Thoracic aorta (tissue), 2 donors: ENCODE results near the gene PARD3B. TPM values are rescaled to one million over a fixed set of nuclear protein-coding genes. Genes with fewer than 3 reads are reported as not detected.

Experiments used
- ATAC-seq: fragments of 150-250 bp; one replicate; pipeline ENCODE4 v1.8.0; 2017; ENCODE audit warnings: low read depth; ENCODE audit not compliant: insufficient number of reproducible peaks, low FRiP score
- DNase-seq: peaks from one replicate; pipeline ENCODE4 v3.0.0-alpha.2; 2020; ENCODE audit warnings: low spot score
- H3K27ac ChIP-seq, 2 donors: fragments of 200-600 bp; sonication (generic); 1 replicate in 1 of 2; 2 replicates in 1 of 2; pipeline ENCODE4 v1.5.1; 2016; ENCODE audit warnings: mild to moderate bottlenecking in 2 of 2, moderate library complexity in 2 of 2
- H3K27me3 ChIP-seq: fragments of 200-600 bp; sonication (generic); replicated peaks from 2 replicates; pipeline ENCODE4 v1.6.0; 2016; ENCODE audit warnings: mild to moderate bottlenecking; ENCODE audit not compliant: insufficient read depth
- H3K36me3 ChIP-seq: fragments of 200-600 bp; sonication (generic); one replicate; pipeline ENCODE4 v1.5.1; 2016
- H3K4me1 ChIP-seq, 2 donors: fragments of 200-600 bp; sonication (generic); 1 replicate in 1 of 2; 2 replicates in 1 of 2; pipeline versions ENCODE4 v1.5.1 to v1.6.0; 2016; ENCODE audit warnings: low read depth in 2 of 2, mild to moderate bottlenecking in 1 of 2; ENCODE audit not compliant: control insufficient read depth in 1 of 2
- H3K4me3 ChIP-seq: fragments of 200-600 bp; sonication (generic); 2 replicates; pipeline ENCODE4 v1.5.1; 2016; ENCODE audit warnings: mild to moderate bottlenecking
- H3K9me3 ChIP-seq: fragments of 200-600 bp; sonication (generic); 2 replicates; pipeline ENCODE4 v1.5.1; 2016
- total RNA-seq, 2 donors: library from RNA; depleted of rRNA; stranded (reverse); fragments of >200 nt; gene quantifications; one replicate each; pipeline versions ENCODE4 v1.1.0 to v1.2.3, GENCODE V29; 2016
- TF ChIP-seq, protein P1 (sequence below): fragments of 200-600 bp; sonication (generic); IDR thresholded peaks from one replicate; pipeline ENCODE4 v1.5.1; 2019; ENCODE audit warnings: antibody characterized with exemption

The PARD3B gene
- total RNA-seq, 2 donors from 2014 or later: 25.7 to 34.5 TPM

DNA sequence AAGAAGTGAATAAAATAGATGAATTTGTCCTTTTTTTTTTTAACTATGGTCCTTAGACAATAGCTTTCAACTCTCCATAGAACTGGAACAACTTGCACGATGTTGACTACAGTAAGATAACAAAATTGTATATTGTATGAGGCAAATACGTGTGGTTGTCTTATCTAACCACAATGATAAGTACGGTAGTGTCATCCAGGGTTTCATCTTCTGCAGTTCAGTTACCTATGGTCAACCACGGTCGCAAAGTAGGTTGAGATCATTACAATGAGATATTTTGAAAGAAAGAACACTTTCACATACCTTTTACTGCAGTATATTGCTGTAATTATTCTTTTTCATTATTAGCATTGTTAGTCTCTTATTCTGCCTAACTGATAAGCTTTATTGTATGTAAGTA lies 295.2 kb downstream of the PARD3B start:
- H3K36me3 ChIP-seq: no peaks in the 10 kb centered on the region
- H3K9me3 ChIP-seq: no peaks in the 10 kb centered on the region
- no peaks in the 10 kb centered on the region for H3K27me3 ChIP-seq
- TF ChIP-seq, protein P1, sequence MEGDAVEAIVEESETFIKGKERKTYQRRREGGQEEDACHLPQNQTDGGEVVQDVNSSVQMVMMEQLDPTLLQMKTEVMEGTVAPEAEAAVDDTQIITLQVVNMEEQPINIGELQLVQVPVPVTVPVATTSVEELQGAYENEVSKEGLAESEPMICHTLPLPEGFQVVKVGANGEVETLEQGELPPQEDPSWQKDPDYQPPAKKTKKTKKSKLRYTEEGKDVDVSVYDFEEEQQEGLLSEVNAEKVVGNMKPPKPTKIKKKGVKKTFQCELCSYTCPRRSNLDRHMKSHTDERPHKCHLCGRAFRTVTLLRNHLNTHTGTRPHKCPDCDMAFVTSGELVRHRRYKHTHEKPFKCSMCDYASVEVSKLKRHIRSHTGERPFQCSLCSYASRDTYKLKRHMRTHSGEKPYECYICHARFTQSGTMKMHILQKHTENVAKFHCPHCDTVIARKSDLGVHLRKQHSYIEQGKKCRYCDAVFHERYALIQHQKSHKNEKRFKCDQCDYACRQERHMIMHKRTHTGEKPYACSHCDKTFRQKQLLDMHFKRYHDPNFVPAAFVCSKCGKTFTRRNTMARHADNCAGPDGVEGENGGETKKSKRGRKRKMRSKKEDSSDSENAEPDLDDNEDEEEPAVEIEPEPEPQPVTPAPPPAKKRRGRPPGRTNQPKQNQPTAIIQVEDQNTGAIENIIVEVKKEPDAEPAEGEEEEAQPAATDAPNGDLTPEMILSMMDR: no peak
- H3K27ac ChIP-seq: no peak overlapping the region
- no peak overlapping the region for H3K4me3 ChIP-seq
- H3K4me1 ChIP-seq: peaks cover 6 to 17% of the 10 kb centered on the region in 2 donors
- no peak for ATAC-seq
- DNase-seq: no peak

DNA sequence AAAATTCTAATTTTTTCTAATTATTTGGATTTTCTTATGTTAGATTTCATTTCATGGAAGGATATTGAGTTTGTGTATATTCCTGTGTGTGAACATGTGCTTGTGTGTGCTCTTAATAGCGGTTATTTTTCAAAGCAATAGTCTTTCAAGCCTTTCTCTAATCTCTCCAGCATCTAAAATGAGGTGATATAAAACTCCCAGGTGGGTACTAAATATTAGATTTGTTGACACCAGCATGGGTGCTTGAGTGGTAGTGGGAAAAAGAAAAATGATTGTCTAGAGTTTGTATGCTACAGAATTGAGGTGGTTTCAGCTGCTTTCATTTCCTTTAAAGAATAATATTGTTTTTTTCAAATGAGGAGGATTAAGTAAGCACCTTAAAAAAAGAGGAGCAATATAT lies 296.8 kb downstream of the PARD3B start:
- Histone ChIP-seq H3K27me3 (no peaks in the 10 kb centered on the region), H3K4me3 (no peak overlapping the region), H3K4me1 (peaks cover 6 to 17% of the 10 kb centered on the region in 2 donors), H3K27ac (peak overlapping the region in 1 of 2 donors; percentile 39), H3K36me3 (no peaks in the 10 kb centered on the region), H3K9me3 (no peaks in the 10 kb centered on the region)
- DNase-seq (no peak), ATAC-seq (no peak)
- TF ChIP-seq, protein P1: no peak

DNA sequence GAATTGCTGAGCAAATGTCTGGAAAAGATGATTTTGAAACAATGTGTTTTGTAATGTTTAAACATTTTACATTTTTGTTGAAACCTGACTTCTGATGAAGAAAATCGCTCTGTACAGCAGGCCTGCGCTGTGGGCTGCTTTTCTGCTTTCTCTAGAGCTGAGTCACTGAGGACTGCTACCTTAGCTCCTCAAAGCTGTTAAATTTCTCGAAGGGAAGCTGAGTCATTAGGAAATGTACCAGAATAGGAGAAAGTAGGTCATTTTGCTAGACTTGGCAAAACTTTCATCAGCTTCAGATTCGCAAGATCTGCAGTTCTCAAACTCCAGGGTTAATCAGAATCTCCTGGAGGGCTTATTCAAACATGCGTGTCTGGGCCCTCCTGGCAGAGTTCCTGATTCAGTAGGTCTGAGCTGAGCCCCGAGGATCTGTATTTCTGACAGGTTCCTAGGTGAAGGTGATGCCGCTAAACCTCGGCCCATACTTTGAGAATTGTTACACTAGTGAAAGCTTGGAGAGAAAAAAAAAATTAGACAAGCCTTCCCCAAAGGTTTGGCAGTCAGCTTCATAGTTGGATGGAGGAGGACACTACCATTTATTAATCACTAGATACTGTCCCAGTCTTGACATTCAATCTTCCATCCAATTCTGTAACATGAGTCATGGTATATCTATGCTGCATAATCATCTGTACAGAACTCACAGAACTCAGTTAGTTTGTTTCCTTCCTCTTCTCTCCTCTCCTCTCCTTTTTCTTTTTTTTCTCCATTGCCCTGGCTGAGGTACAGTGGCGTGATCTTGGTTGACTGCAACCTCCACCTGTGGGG lies 297.6 kb downstream of the PARD3B start:
- DNase-seq (no peak), ATAC-seq (peak; percentile 64)
- no peaks in the 10 kb centered on the region for H3K9me3 ChIP-seq
- no peaks in the 10 kb centered on the region for H3K36me3 ChIP-seq
- no peaks in the 10 kb centered on the region for H3K27me3 ChIP-seq
- peak overlapping the region; percentile 36 for H3K4me3 ChIP-seq
- peak overlapping the region; percentile 7 to 39 for H3K27ac ChIP-seq
- TF ChIP-seq, protein P1: no peak
- H3K4me1 ChIP-seq: peaks cover 6 to 17% of the 10 kb centered on the region in 2 donors

DNA sequence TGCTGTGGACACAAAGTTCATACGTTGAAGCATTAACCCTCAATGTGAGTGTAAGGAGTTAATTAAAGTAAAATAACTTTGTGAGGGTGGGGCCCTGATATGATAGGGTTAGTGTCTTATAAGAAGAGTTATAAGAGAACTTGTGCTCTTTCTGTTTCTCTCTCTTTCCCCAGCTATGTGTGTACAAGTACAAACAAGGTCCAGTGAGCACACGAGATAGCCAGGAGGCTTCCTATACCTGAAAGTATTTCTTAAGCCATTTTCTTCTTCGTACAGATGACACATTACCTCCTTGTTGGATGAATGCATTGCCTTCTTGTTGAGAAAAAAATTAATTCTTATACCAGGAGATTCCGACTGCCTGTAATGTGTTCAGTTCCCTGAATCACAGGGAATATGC lies 301.2 kb downstream of the PARD3B start:
- TF ChIP-seq, protein P1: no peak
- no peaks in the 10 kb centered on the region for H3K36me3 ChIP-seq
- no peak for ATAC-seq

DNA sequence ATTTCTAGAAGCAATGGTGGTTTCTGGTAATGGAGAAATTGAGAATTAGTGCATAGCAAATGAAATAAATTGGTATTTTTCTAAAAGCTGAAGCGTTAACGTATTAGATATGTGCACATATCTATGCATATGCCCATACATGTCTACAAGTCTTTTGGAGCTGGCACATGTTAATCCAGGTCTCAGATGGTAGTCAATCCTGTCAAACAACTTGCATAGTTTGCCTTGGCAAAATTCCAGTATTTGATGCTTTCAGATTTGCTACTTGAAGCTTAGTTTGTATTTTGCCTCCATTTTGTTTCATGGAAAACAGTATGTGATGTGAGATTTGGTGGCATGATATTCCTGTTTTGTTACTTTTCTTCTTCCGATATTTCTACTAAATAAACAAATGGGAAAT lies 304.6 kb downstream of the PARD3B start:
- no peak for DNase-seq
- no peaks in the 10 kb centered on the region for H3K36me3 ChIP-seq

More for the DNA sequence above, 301.2 kb downstream of the PARD3B start:
- no peak overlapping the region for H3K4me3 ChIP-seq
- H3K27ac ChIP-seq: no peak overlapping the region
- H3K9me3 ChIP-seq: no peaks in the 10 kb centered on the region
- no peak for DNase-seq
- peaks cover 6 to 17% of the 10 kb centered on the region in 2 donors for H3K4me1 ChIP-seq
- no peaks in the 10 kb centered on the region for H3K27me3 ChIP-seq

More for the DNA sequence above, 304.6 kb downstream of the PARD3B start:
- H3K27ac ChIP-seq: no peak overlapping the region
- no peaks in the 10 kb centered on the region for H3K4me1 ChIP-seq
- no peaks in the 10 kb centered on the region for H3K27me3 ChIP-seq
- no peak for ATAC-seq
- H3K9me3 ChIP-seq: no peaks in the 10 kb centered on the region
- TF ChIP-seq, protein P1: no peak
- H3K4me3 ChIP-seq: no peak overlapping the region
